COLO829 (cell line): ENCODE results near the gene OR1F1.
"Not testable (repeated sequence)": the region's sequence is repeated elsewhere in the genome, so short reads cannot be mapped to it uniquely, and the experiment has no call there.

Experiments used
- DNase-seq: peaks from one replicate; pipeline ENCODE4 v3.0.0; 2012; ENCODE audit warnings: low spot score

Gene OR1F1

GRCh38 chr16:3187798-3188674, at the start of gene OR1F1:
Gene OR1F1 (plus strand): TSS chr16:3188204.
- DNase-seq = no peak

DNA sequence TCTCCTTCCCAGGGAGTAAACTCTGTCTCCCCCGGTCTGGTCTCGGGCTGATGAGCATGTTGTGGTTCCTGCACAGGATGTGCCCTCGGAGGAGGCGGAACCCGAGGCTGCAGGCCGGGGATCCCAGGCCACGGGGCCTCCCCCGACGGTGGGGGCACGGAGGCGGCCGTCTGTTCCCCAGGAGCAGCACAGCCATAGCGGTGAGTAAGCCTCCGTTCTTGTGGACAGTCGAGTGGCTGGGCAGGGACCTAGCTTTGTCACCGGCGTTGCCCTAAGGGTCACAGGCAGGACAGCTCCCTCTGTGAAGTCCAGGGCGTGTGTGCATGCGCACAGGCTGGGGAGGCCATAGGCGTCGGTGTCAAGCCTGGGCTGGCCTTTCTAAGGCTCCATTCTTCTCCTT, 49.7 kb upstream of the OR1F1 start:
- DNase-seq = no peak

- DNase-seq = no peak
Measured at GRCh38 chr16:3138823-3139426, 49.1 kb upstream of the OR1F1 start.

- not testable (repeated sequence) for DNase-seq
Measured at GRCh38 chr16:3139561-3139960, 48.4 kb upstream of the OR1F1 start.

GRCh38 chr16:3140603-3141427, 47.2 kb upstream of the OR1F1 start:
- no peak for DNase-seq

GRCh38 chr16:3141781-3142311, 46.2 kb upstream of the OR1F1 start:
- no peak for DNase-seq

DNA sequence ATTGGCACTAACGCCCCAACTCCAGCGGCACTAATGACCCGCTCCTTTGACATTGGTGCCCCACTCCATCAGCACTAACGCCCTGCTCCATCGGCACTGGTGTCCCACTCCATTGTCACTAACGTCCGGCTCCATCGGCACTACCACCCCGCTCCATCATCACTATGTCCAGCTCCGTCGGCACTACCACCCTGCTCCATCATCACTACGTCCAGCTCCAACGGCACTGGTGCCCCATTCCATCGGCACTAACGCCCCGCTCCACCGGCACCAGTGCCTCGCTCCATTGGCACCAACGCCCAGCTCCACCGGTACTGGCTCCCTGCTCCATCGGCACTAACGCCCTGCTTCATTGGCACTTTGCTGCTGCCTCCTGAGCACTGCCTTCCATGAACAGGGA, 45.7 kb upstream of the OR1F1 start:
- DNase-seq = no peak

DNA sequence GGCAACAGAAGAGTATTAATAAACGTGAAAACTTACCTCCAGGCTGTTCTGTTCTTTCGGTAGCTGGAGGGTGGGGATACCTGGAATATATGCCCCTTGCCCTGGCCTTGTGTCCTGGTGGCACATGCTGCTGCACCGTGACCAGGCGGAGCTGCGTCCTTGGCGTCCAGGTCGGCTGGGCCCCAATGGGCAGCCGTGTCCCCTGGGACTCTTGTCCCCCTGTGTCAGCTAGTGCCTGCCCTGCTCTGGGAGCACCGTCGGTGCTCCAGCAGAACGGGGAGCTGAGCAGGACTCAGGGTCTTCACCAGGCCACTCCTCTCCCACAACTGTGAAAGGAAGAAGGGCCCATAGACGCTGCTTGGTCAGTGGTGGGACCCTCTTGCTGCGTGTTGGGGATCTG, 45.2 kb upstream of the OR1F1 start:
- no peak for DNase-seq

GRCh38 chr16:3143189-3143588, 44.8 kb upstream of the OR1F1 start:
- no peak for DNase-seq

- no peak for DNase-seq
Measured at GRCh38 chr16:3143598-3144320, 44.2 kb upstream of the OR1F1 start.

GRCh38 chr16:3144321-3144983, 43.6 kb upstream of the OR1F1 start:
- no peak for DNase-seq

- DNase-seq = no peak
Measured at GRCh38 chr16:3145151-3145550, 42.9 kb upstream of the OR1F1 start.

GRCh38 chr16:3145660-3146059, 42.3 kb upstream of the OR1F1 start:
- DNase-seq = no peak

- DNase-seq = no peak
Measured at GRCh38 chr16:3147046-3147756, 40.8 kb upstream of the OR1F1 start.

GRCh38 chr16:3147757-3148104, 40.3 kb upstream of the OR1F1 start:
- no peak for DNase-seq

DNA sequence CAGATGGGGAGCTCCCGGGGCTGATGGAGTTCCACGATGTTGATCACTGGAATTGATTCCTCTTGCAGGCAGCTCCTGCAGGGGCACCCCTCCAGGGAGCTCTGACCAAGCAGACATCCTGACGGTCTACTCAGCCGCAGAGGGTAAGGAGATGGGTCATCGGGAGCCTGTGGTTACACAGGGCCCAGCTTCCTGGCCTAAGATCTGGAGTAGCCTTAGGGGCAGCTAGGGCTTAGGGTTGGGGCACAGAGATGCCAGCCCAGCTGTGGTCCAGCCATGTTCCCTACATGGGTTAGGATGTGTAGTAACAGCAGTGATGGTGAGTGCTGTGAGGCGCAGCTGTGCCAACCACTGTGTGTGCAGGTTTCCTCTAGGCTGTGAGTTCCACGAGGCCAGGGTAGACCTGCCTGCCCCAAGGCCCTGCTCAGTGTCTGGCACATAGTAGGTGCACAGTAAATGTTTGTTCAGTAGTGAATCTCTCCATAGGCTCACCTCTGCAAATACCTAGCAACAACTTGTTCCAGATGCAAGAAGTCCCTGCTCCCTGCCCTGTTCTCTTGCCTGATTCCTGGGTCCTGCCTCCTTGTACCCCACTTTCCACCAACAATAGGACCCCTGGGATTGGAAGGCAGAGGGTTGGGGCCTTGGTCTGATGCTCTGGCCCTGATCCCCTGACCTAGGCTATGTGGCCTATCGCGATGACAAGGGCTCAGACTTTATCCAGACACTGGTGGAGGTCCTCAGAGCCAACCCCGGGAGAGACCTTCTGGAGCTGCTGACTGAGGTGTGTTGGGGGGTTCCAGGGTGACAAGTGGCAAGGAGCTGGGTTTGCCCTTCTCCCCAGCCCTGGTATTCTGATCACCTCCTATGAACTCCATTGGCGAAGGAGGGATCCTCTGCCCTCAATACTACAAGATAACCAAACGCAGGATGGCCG, 39.5 kb upstream of the OR1F1 start:
- DNase-seq = no peak

DNA sequence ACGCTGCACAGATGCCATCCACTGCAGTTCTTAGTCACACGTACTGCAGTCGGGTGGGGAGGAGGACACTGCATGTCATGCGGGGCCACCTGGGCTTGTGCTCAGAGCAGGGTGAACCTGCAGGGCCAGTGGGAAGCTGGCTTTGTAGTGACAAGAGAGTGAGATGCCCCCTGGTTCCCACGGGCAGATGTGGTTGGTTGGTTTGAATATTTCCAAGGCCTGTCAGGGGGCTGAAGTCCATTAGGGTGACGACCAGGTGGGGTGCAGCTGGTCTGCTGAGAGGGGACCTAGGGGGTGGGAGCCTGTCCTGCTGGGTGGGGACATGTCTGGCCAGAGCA, 38.8 kb upstream of the OR1F1 start:
- no peak for DNase-seq

- DNase-seq = no peak
Measured at GRCh38 chr16:3149630-3150345, 38.2 kb upstream of the OR1F1 start.
